Omental fat pad (tissue), 4 donors: ENCODE results near the gene ZNF107. TPM values are rescaled to one million over a fixed set of nuclear protein-coding genes. Genes with fewer than 3 reads are reported as not detected.
A peak's percentile ranks its signal among the peaks of the same experiment; 100 is the strongest.

Experiments
- ATAC-seq: fragments of 150-250 bp; one replicate; pipeline ENCODE4 v1.9.1; 2016; ENCODE audit warnings: mild to moderate bottlenecking, moderate library complexity; ENCODE audit not compliant: low FRiP score
- DNase-seq: peaks from one replicate; pipeline ENCODE4 v3.0.0-alpha.2; 2019; ENCODE audit warnings: low spot score
- CTCF ChIP-seq, 3 donors: fragments of 450-650 bp; IDR thresholded peaks; one replicate each; pipeline ENCODE4 v1.5.1; 2016 to 2017; ENCODE audit warnings: antibody characterized with exemption in 3 of 3, mild to moderate bottlenecking in 3 of 3, moderate library complexity in 2 of 3
- total RNA-seq, 4 donors: library from RNA; depleted of rRNA; stranded (reverse); fragments of >200 nt; gene quantifications; one replicate each; pipeline ENCODE4 v1.1.0, GENCODE V29; 2016

Gene ZNF107
- 10 to 100 TPM in 1 of 4 donors, 1 to 10 TPM in 3; 2.2 to 12.9 (median 3.7) TPM for total RNA-seq

GRCh38 chr7:64665980-64666662 is at the start of gene ZNF107:
TSS of gene ZNF107 (plus strand) at chr7:64666133. CDS start at chr7:64666283, 150 bp downstream.
- ATAC-seq, result peak; percentile 100
- no peak for TF ChIP-seq CTCF (IDR thresholded peaks at IDR 0.05)
- DNase-seq, result peak; percentile 63

GRCh38 chr7:64618785-64619456 is 47.0 kb upstream of the ZNF107 start:
- DNase-seq (no peak), ATAC-seq (no peak)
- no peak for TF ChIP-seq CTCF (IDR thresholded peaks at IDR 0.05)

- DNase-seq (no peak), ATAC-seq (no peak)
- no peak for TF ChIP-seq CTCF (IDR thresholded peaks at IDR 0.05)
Measured at GRCh38 chr7:64619705-64620104, 46.2 kb upstream of the ZNF107 start.

- no peak for ATAC-seq
- DNase-seq, result no peak
- TF ChIP-seq CTCF (IDR thresholded peaks at IDR 0.05), result no peak
Measured at GRCh38 chr7:64621656-64622055, 44.3 kb upstream of the ZNF107 start.

- ATAC-seq (no peak), DNase-seq (no peak)
- TF ChIP-seq CTCF (IDR thresholded peaks at IDR 0.05), result peak in 1 of 3 donors; percentile 23
Measured at GRCh38 chr7:64625114-64626082, 40.5 kb upstream of the ZNF107 start.

- DNase-seq, result no peak
- TF ChIP-seq CTCF (IDR thresholded peaks at IDR 0.05), result no peak
- ATAC-seq, result no peak
Measured at GRCh38 chr7:64626083-64626469, 39.9 kb upstream of the ZNF107 start.
